Hepatocyte (in vitro differentiated cells): Measurements from ENCODE around the gene TEX11. TPM values are rescaled to one million over a fixed set of nuclear protein-coding genes. Genes with fewer than 3 reads are reported as not detected.

Experiments
- DNase-seq: peaks from one replicate; pipeline ENCODE4 v3.0.0-alpha.2; 2016; ENCODE audit warnings: low spot score
- H2AFZ ChIP-seq: fragments of 200-600 bp; sonication (generic); 2 replicates; pipeline ENCODE4 v1.6.0; 2016; ENCODE audit warnings: antibody characterized with exemption, mild to moderate bottlenecking
- H3K27ac ChIP-seq: fragments of 200-600 bp; sonication (generic); 2 replicates; pipeline ENCODE4 v1.5.1; 2016; ENCODE audit warnings: mild to moderate bottlenecking
- H3K27me3 ChIP-seq: fragments of 200-600 bp; sonication (generic); 2 replicates; pipeline ENCODE4 v1.6.1; 2016
- H3K36me3 ChIP-seq: fragments of 200-600 bp; sonication (generic); replicated peaks from 2 replicates; pipeline ENCODE4 v1.5.1; 2016; ENCODE audit warnings: low read depth; ENCODE audit not compliant: insufficient read depth
- H3K4me1 ChIP-seq: fragments of 200-600 bp; sonication (generic); 2 replicates; pipeline ENCODE4 v1.5.1; 2016; ENCODE audit warnings: mild to moderate bottlenecking, moderate library complexity; ENCODE audit not compliant: insufficient read depth
- H3K4me2 ChIP-seq: fragments of 200-600 bp; sonication (generic); 2 replicates; pipeline ENCODE4 v1.6.0; 2016
- H3K4me3 ChIP-seq: fragments of 200-600 bp; sonication (generic); 2 replicates; pipeline ENCODE4 v1.5.1; 2016; ENCODE audit warnings: mild to moderate bottlenecking
- H3K79me2 ChIP-seq: fragments of 200-600 bp; sonication (generic); 2 replicates; pipeline ENCODE4 v1.6.0; 2017; ENCODE audit warnings: mild to moderate bottlenecking
- H3K9me2 ChIP-seq: fragments of 200-600 bp; sonication (generic); replicated peaks from 2 replicates; pipeline ENCODE4 v1.6.0; 2017; ENCODE audit warnings: mild to moderate bottlenecking; ENCODE audit not compliant: insufficient read depth
- H3K9me3 ChIP-seq: fragments of 200-600 bp; sonication (generic); 2 replicates; pipeline ENCODE4 v1.5.1; 2016; ENCODE audit warnings: low read depth, mild to moderate bottlenecking
- H4K20me1 ChIP-seq: fragments of 200-600 bp; sonication (generic); 2 replicates; pipeline ENCODE4 v1.6.0; 2016; ENCODE audit warnings: mild to moderate bottlenecking; ENCODE audit not compliant: insufficient read depth, poor library complexity, severe bottlenecking
- CTCF ChIP-seq: fragments of 200-600 bp; sonication (generic); IDR thresholded peaks from 2 replicates; pipeline ENCODE4 v1.5.1; 2016; ENCODE audit warnings: antibody characterized with exemption, mild to moderate bottlenecking; ENCODE audit not compliant: poor library complexity
- EZH2 ChIP-seq: fragments of 200-600 bp; sonication (generic); IDR thresholded peaks from 2 replicates; pipeline ENCODE4 v1.6.1; 2016; ENCODE audit warnings: antibody characterized with exemption, mild to moderate bottlenecking, borderline replicate concordance
- EZH2phosphoT487 ChIP-seq: fragments of 200-600 bp; sonication (generic); IDR thresholded peaks from one replicate; pipeline ENCODE4 v1.6.1; 2018; ENCODE audit warnings: antibody characterized with exemption, mild to moderate bottlenecking, low read depth, moderate library complexity; ENCODE audit not compliant: unreplicated experiment, severe bottlenecking
- WGBS: methylation state at CpG from one replicate; pipeline ENCODE4 v1.1.6; 2016; ENCODE audit warnings: low lambda C conversion rate; ENCODE audit errors: missing lambda C conversion rate; 5-methylcytosine and 5-hydroxymethylcytosine counted together
- polyA plus RNA-seq: library from polyadenylated mRNA; unstranded; fragments of >200 nt; fragmentation: Nextera tagmentation; extraction: Ambion mirVana; gene quantifications from 2 replicates; pipeline ENCODE4 v1.2.1, GENCODE V29; 2016
- total RNA-seq: library from RNA; depleted of rRNA; stranded (reverse); fragments of >200 nt; gene quantifications from 2 replicates; pipeline ENCODE4 v1.2.3, GENCODE V29; 2014

The TEX11 gene
- total and polyA plus RNA-seq, 2 experiments from 2014 or later: 0.20 TPM; not detected in 1

GRCh38 chrX:70826715-70827114 lies 81.8 kb downstream of the TEX11 start:
- Histone ChIP-seq H3K79me2 (no peaks in the 10 kb centered on the region), H3K27ac (no peak overlapping the region), H3K4me3 (no peak overlapping the region), H3K27me3 (no peaks in the 10 kb centered on the region), H2AFZ (no peak overlapping the region), H4K20me1 (no peaks in the 10 kb centered on the region), H3K9me3 (no peaks in the 10 kb centered on the region), H3K4me1 (no peaks in the 10 kb centered on the region), H3K4me2 (no peak overlapping the region), H3K36me3 (no peaks in the 10 kb centered on the region), H3K9me2 (no peaks in the 10 kb centered on the region)
- 69% methylated on average over 3 of the region's 3 CpGs for WGBS
- DNase-seq: no peak
- TF ChIP-seq EZH2phosphoT487 (no peak), CTCF (no peak), EZH2 (no peak)

- H3K4me2 ChIP-seq: no peak overlapping the region
- no peak for DNase-seq
- no peak overlapping the region for H3K4me3 ChIP-seq
- no peaks in the 10 kb centered on the region for H3K4me1 ChIP-seq
- no peaks in the 10 kb centered on the region for H3K79me2 ChIP-seq
- H2AFZ ChIP-seq: no peak overlapping the region
- H3K36me3 ChIP-seq: no peaks in the 10 kb centered on the region
- no peak for TF ChIP-seq CTCF
- H3K9me2 ChIP-seq: no peaks in the 10 kb centered on the region
- H4K20me1 ChIP-seq: no peaks in the 10 kb centered on the region
- no peaks in the 10 kb centered on the region for H3K27me3 ChIP-seq
- 88% methylated on average over 4 of the region's 4 CpGs for WGBS
- no peaks in the 10 kb centered on the region for H3K9me3 ChIP-seq
- no peak overlapping the region for H3K27ac ChIP-seq
These were observed 83.1 kb downstream of the TEX11 start for GRCh38 chrX:70825366-70825765.

- no peak for TF ChIP-seq CTCF
- TF ChIP-seq EZH2phosphoT487: no peak
- TF ChIP-seq EZH2: no peak
- H3K4me1 ChIP-seq: no peaks in the 10 kb centered on the region
- H3K9me3 ChIP-seq: no peaks in the 10 kb centered on the region
- H3K27ac ChIP-seq: no peak overlapping the region
- no peaks in the 10 kb centered on the region for H3K36me3 ChIP-seq
- H3K9me2 ChIP-seq: no peaks in the 10 kb centered on the region
- DNase-seq: no peak
- no peak overlapping the region for H3K4me3 ChIP-seq
- 82% methylated on average over 11 of the region's 11 CpGs for WGBS
- no peak overlapping the region for H2AFZ ChIP-seq
- no peak overlapping the region for H3K4me2 ChIP-seq
- no peaks in the 10 kb centered on the region for H3K27me3 ChIP-seq
- H4K20me1 ChIP-seq: no peaks in the 10 kb centered on the region
- no peaks in the 10 kb centered on the region for H3K79me2 ChIP-seq
These were observed 99.3 kb downstream of the TEX11 start for GRCh38 chrX:70808942-70809940.
